ENCODE measurements around the gene ZMIZ1.

GRCh38 chr10:79313911-79314439 is 245.2 kb downstream of the ZMIZ1 start:
- no peak for TF ChIP-seq CTCF (IDR thresholded peaks at IDR 0.05)
- no peak for TF ChIP-seq REST (IDR thresholded peaks at IDR 0.05; ENCODE audit: insufficient read depth in 1 of 2, low read depth in 2 of 2, low read length in 1 of 2)
- no peak for TF ChIP-seq POLR2AphosphoS5 (IDR thresholded peaks at IDR 0.05; ENCODE audit: low read depth, low read length)
- TF ChIP-seq SIN3A (IDR thresholded peaks at IDR 0.05; ENCODE audit: borderline replicate concordance, insufficient read depth, low read depth, low read length) = no peak
- TF ChIP-seq TCF7L2 (IDR thresholded peaks at IDR 0.05; ENCODE audit: low read depth, low read length) = no peak
